ENCODE results near the gene ECI2. TPM values are rescaled to one million over a fixed set of nuclear protein-coding genes. Genes with fewer than 3 reads are reported as not detected.
A peak's percentile ranks its signal among the peaks of the same experiment; 100 is the strongest.
"Not testable (repeated sequence)": the region's sequence is repeated elsewhere in the genome, so short reads cannot be mapped to it uniquely, and the experiment has no call there.

Gene ECI2
- total RNA-seq, 1 donor from 2014 or later, result 49.1 TPM

- no peaks in the 10 kb centered on the region for H3K4me1 Mint-ChIP-seq
- no peaks in the 10 kb centered on the region for H3K79me2 ChIP-seq (ENCODE audit: low read depth)
- no peak overlapping the region for H3K9ac ChIP-seq
- no peak overlapping the region for H3K27ac Mint-ChIP-seq
- H3K27me3 Mint-ChIP-seq (ENCODE audit: insufficient read depth, low read depth), result no peaks in the 10 kb centered on the region
- peaks cover 6% of the 10 kb centered on the region for H3K9me3 Mint-ChIP-seq
- no peak overlapping the region for H2AFZ ChIP-seq (replicated peaks)
- no peak overlapping the region for H3K27ac ChIP-seq
- no peaks in the 10 kb centered on the region for H3K27me3 ChIP-seq
- no peak overlapping the region for H3K4me2 ChIP-seq
- H3K4me3 ChIP-seq, result no peak overlapping the region
- DNase-seq (ENCODE audit: low spot score), result no peak
- H3K9me3 ChIP-seq (ENCODE audit: low read depth), result no peaks in the 10 kb centered on the region
- peak overlapping the region; percentile 2 for H3K4me3 Mint-ChIP-seq
- TF ChIP-seq EZH2phosphoT487 (IDR thresholded peaks at IDR 0.05) (no peak), CTCF (IDR thresholded peaks at IDR 0.05) (no peak), EZH2 (IDR thresholded peaks at IDR 0.05) (no peak)
- H3K4me1 ChIP-seq, result no peaks in the 10 kb centered on the region
- no peaks in the 10 kb centered on the region for H4K20me1 ChIP-seq (ENCODE audit: low read depth)
- H3K36me3 Mint-ChIP-seq, result peaks cover 26% of the 10 kb centered on the region
- no peaks in the 10 kb centered on the region for H3K36me3 ChIP-seq
- H3F3A ChIP-seq (ENCODE audit: low read depth), result no peaks in the 10 kb centered on the region
Observed at GRCh38 chr6:4113649-4114048, 21.7 kb downstream of the ECI2 start.

DNA sequence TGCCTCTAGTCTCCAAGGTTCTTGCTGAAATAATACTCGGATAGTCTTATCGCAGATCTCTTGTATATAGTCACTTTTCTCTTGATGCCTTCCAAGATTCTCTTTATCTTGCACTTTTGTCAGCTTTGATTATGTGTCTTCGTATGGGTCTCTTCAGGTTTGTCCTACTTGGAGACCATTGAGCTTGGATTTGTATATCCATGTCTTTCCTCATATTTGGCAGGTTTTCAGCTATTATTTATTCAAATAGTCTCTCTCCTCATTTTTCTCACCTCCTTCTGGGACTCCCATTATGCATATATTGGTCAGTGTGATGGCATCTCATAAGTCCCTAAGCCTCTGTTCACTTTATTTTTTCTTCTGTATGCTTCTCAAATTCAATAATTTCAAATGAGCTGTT is 23.0 kb downstream of the ECI2 start:
- Histone ChIP-seq H2AFZ (replicated peaks) (no peak overlapping the region), H3F3A (ENCODE audit: low read depth) (no peaks in the 10 kb centered on the region), H3K4me1 (no peaks in the 10 kb centered on the region), H3K4me2 (no peak overlapping the region), H3K4me3 (no peak overlapping the region), H4K20me1 (ENCODE audit: low read depth) (no peaks in the 10 kb centered on the region), H3K27ac (no peak overlapping the region), H3K36me3 (no peaks in the 10 kb centered on the region), H3K9ac (no peak overlapping the region), H3K27me3 (no peaks in the 10 kb centered on the region), H3K9me3 (ENCODE audit: low read depth) (no peaks in the 10 kb centered on the region), H3K79me2 (ENCODE audit: low read depth) (no peaks in the 10 kb centered on the region)
- TF ChIP-seq EZH2phosphoT487 (IDR thresholded peaks at IDR 0.05) (no peak), EZH2 (IDR thresholded peaks at IDR 0.05) (no peak), CTCF (IDR thresholded peaks at IDR 0.05) (no peak)
- DNase-seq (ENCODE audit: low spot score), result no peak
- peaks cover 6% of the 10 kb centered on the region for H3K9me3 Mint-ChIP-seq
- H3K27ac Mint-ChIP-seq, result no peak overlapping the region
- peaks cover 23% of the 10 kb centered on the region for H3K36me3 Mint-ChIP-seq
- H3K4me3 Mint-ChIP-seq, result no peak overlapping the region
- no peaks in the 10 kb centered on the region for H3K27me3 Mint-ChIP-seq (ENCODE audit: insufficient read depth, low read depth)
- no peaks in the 10 kb centered on the region for H3K4me1 Mint-ChIP-seq

GRCh38 chr6:4109363-4109815 is 26.0 kb downstream of the ECI2 start:
- not testable (repeated sequence) for H3K36me3 Mint-ChIP-seq; DNase-seq (ENCODE audit: low spot score); H3K27me3 Mint-ChIP-seq (ENCODE audit: insufficient read depth, low read depth); H4K20me1 ChIP-seq (ENCODE audit: low read depth); H2AFZ ChIP-seq (replicated peaks); H3K9me3 Mint-ChIP-seq; H3K4me2 ChIP-seq; H3K4me1 Mint-ChIP-seq; H3K27me3 ChIP-seq; H3K36me3 ChIP-seq; H3K4me1 ChIP-seq; H3F3A ChIP-seq (ENCODE audit: low read depth); H3K27ac ChIP-seq; H3K79me2 ChIP-seq (ENCODE audit: low read depth); H3K9ac ChIP-seq; H3K9me3 ChIP-seq (ENCODE audit: low read depth); H3K4me3 Mint-ChIP-seq; H3K27ac Mint-ChIP-seq; H3K4me3 ChIP-seq

GRCh38 chr6:4108561-4109093 is 26.7 kb downstream of the ECI2 start:
- Mint-ChIP-seq H3K4me3 (no peak overlapping the region), H3K27ac (no peak overlapping the region)
- no peak overlapping the region for H3K4me3 ChIP-seq

More at GRCh38 chr6:4108561-4109093, 26.7 kb downstream of the ECI2 start:
- no peaks in the 10 kb centered on the region for H3K27me3 ChIP-seq
- H3K9ac ChIP-seq, result no peak overlapping the region
- H3K4me2 ChIP-seq, result no peak overlapping the region
- DNase-seq (ENCODE audit: low spot score), result no peak
- no peaks in the 10 kb centered on the region for H3K36me3 ChIP-seq
- no peaks in the 10 kb centered on the region for H3F3A ChIP-seq (ENCODE audit: low read depth)
- TF ChIP-seq EZH2 (IDR thresholded peaks at IDR 0.05) (no peak), CTCF (IDR thresholded peaks at IDR 0.05) (no peak), EZH2phosphoT487 (IDR thresholded peaks at IDR 0.05) (no peak)
- no peak overlapping the region for H2AFZ ChIP-seq (replicated peaks)
- no peaks in the 10 kb centered on the region for H3K4me1 Mint-ChIP-seq
- H3K79me2 ChIP-seq (ENCODE audit: low read depth), result no peaks in the 10 kb centered on the region
- no peaks in the 10 kb centered on the region for H3K4me1 ChIP-seq
- no peaks in the 10 kb centered on the region for H4K20me1 ChIP-seq (ENCODE audit: low read depth)
- H3K9me3 Mint-ChIP-seq, result peaks cover 4% of the 10 kb centered on the region
- H3K27me3 Mint-ChIP-seq (ENCODE audit: insufficient read depth, low read depth), result no peaks in the 10 kb centered on the region
- H3K36me3 Mint-ChIP-seq, result peaks cover 4% of the 10 kb centered on the region
- H3K9me3 ChIP-seq (ENCODE audit: low read depth), result no peaks in the 10 kb centered on the region
- no peak overlapping the region for H3K27ac ChIP-seq
